Vagina (tissue), 2 donors: ENCODE measurements around the gene SCN4B. TPM values are rescaled to one million over a fixed set of nuclear protein-coding genes. Genes with fewer than 3 reads are reported as not detected.
A peak's percentile ranks its signal among the peaks of the same experiment; 100 is the strongest.

ENCODE experiments used
- DNase-seq, 2 donors: peaks; one replicate each; pipeline ENCODE4 v3.0.0-alpha.2; 2017; ENCODE audit errors: extremely low spot score in 2 of 2
- H3K27ac ChIP-seq: fragments of 200-600 bp; sonication (generic); one replicate; pipeline ENCODE4 v1.5.1; 2019
- H3K27me3 ChIP-seq: fragments of 200-600 bp; sonication (generic); one replicate; pipeline ENCODE4 v1.5.1; 2019
- H3K36me3 ChIP-seq, 2 donors: fragments of 200-600 bp; sonication (generic); one replicate each; pipeline ENCODE4 v1.5.1; 2017 to 2019
- H3K4me1 ChIP-seq: fragments of 200-600 bp; sonication (generic); one replicate; pipeline ENCODE4 v1.5.1; 2019
- H3K4me3 ChIP-seq, 2 donors: fragments of 200-600 bp; sonication (generic); 1 replicate in 1 of 2; 2 replicates in 1 of 2; pipeline ENCODE4 v1.5.1; 2016 to 2019
- H3K9me3 ChIP-seq: fragments of 200-600 bp; sonication (generic); one replicate; pipeline ENCODE4 v1.5.1; 2019
- CTCF ChIP-seq, 3 experiments: fragments of 450-650 bp in 2 of 3; fragments of 200-600 bp in 1 of 3; sonication (generic) in 1 of 3; IDR thresholded peaks; one replicate each; pipeline ENCODE4 v1.5.1; 2017 to 2019; ENCODE audit warnings: antibody characterized with exemption in 3 of 3, mild to moderate bottlenecking in 2 of 3, moderate library complexity in 2 of 3
- POLR2A ChIP-seq, 2 donors: fragments of 450-650 bp; IDR thresholded peaks; one replicate each; pipeline ENCODE4 v1.6.1; 2017; ENCODE audit warnings: antibody characterized with exemption in 2 of 2, mild to moderate bottlenecking in 2 of 2, moderate library complexity in 2 of 2
- POLR2AphosphoS5 ChIP-seq, 2 donors: sonication (generic); formaldehyde crosslinking; IDR thresholded peaks; one replicate each; pipeline ENCODE4 v1.9.0; 2017; ENCODE audit warnings: antibody characterized with exemption in 2 of 2, mild to moderate bottlenecking in 2 of 2, low read depth in 1 of 2; ENCODE audit not compliant: insufficient read depth in 1 of 2
- intact Hi-C: fragments of 100-400 bp; cut with DNase I; formaldehyde crosslinking; loops from one replicate; pipeline ENCODE4 v1.15.1; 2023
- total RNA-seq: library from RNA; depleted of rRNA; stranded (reverse); fragments of >200 nt; gene quantifications from one replicate; pipeline ENCODE4 v1.2.3, GENCODE V29; 2016

Gene SCN4B
- total RNA-seq, 1 donor from 2014 or later = 0.98 TPM

- DNase-seq = no peak
Measured at GRCh38 chr11:118143661-118144185, 8.9 kb downstream of the SCN4B start.

GRCh38 chr11:118142809-118143208 lies 9.8 kb downstream of the SCN4B start:
- Histone ChIP-seq H3K4me3 (no peak overlapping the region), H3K27me3 (no peaks in the 10 kb centered on the region), H3K27ac (no peak overlapping the region), H3K9me3 (no peaks in the 10 kb centered on the region), H3K4me1 (peaks cover 7% of the 10 kb centered on the region), H3K36me3 (no peaks in the 10 kb centered on the region)
- no peak for DNase-seq
- TF ChIP-seq POLR2A (IDR thresholded peaks at IDR 0.05) (no peak), POLR2AphosphoS5 (IDR thresholded peaks at IDR 0.05; ENCODE audit: insufficient read depth in 1 of 2, low read depth in 1 of 2) (no peak), CTCF (IDR thresholded peaks at IDR 0.05) (no peak)
- intact Hi-C loops = loop anchor here (10.0 kb wide), 1 partner anchor 212 kb away; the partner anchor contains the start of gene UBE4A

More at GRCh38 chr11:118143661-118144185, 8.9 kb downstream of the SCN4B start:
- no peaks in the 10 kb centered on the region for H3K9me3 ChIP-seq
- no peak overlapping the region for H3K27ac ChIP-seq
- TF ChIP-seq POLR2A (IDR thresholded peaks at IDR 0.05) (no peak), CTCF (IDR thresholded peaks at IDR 0.05) (no peak), POLR2AphosphoS5 (IDR thresholded peaks at IDR 0.05; ENCODE audit: insufficient read depth in 1 of 2, low read depth in 1 of 2) (no peak)
- peaks cover 7% of the 10 kb centered on the region for H3K4me1 ChIP-seq
- H3K36me3 ChIP-seq = no peaks in the 10 kb centered on the region
- intact Hi-C loops = loop anchor here (10.0 kb wide), 1 partner anchor 211 kb away; the partner anchor contains the start of gene UBE4A
- no peak overlapping the region for H3K4me3 ChIP-seq
- H3K27me3 ChIP-seq = no peaks in the 10 kb centered on the region

- no peak overlapping the region for H3K4me3 ChIP-seq
- intact Hi-C loops = loop anchor here (10.0 kb wide), 1 partner anchor 213 kb away; the partner anchor contains the start of gene UBE4A
- H3K27me3 ChIP-seq = no peaks in the 10 kb centered on the region
- H3K36me3 ChIP-seq = no peaks in the 10 kb centered on the region
- peaks cover 7% of the 10 kb centered on the region for H3K4me1 ChIP-seq
- H3K27ac ChIP-seq = no peak overlapping the region
- DNase-seq = no peak
- no peak for TF ChIP-seq POLR2A (IDR thresholded peaks at IDR 0.05)
- TF ChIP-seq POLR2AphosphoS5 (IDR thresholded peaks at IDR 0.05; ENCODE audit: insufficient read depth in 1 of 2, low read depth in 1 of 2) = peak in 1 of 2 donors; percentile 14
- no peaks in the 10 kb centered on the region for H3K9me3 ChIP-seq
Measured at GRCh38 chr11:118142081-118142480, 10.5 kb downstream of the SCN4B start.

GRCh38 chr11:118139578-118139977 lies 13.0 kb downstream of the SCN4B start:
- no peak for DNase-seq
- TF ChIP-seq POLR2AphosphoS5 (IDR thresholded peaks at IDR 0.05; ENCODE audit: insufficient read depth in 1 of 2, low read depth in 1 of 2) (no peak), CTCF (IDR thresholded peaks at IDR 0.05) (no peak), POLR2A (IDR thresholded peaks at IDR 0.05) (no peak)
- H3K27me3 ChIP-seq = no peaks in the 10 kb centered on the region
- no peaks in the 10 kb centered on the region for H3K9me3 ChIP-seq
- no peaks in the 10 kb centered on the region for H3K4me1 ChIP-seq
- no peak overlapping the region for H3K4me3 ChIP-seq
- H3K27ac ChIP-seq = no peak overlapping the region
- intact Hi-C loops = no loop called here
- no peaks in the 10 kb centered on the region for H3K36me3 ChIP-seq

- Histone ChIP-seq H3K9me3 (no peaks in the 10 kb centered on the region), H3K4me1 (no peaks in the 10 kb centered on the region), H3K27me3 (no peaks in the 10 kb centered on the region), H3K4me3 (no peak overlapping the region), H3K27ac (no peak overlapping the region), H3K36me3 (no peaks in the 10 kb centered on the region)
- intact Hi-C loops = no loop called here
- no peak for DNase-seq
- TF ChIP-seq CTCF (IDR thresholded peaks at IDR 0.05) = no peak
- TF ChIP-seq POLR2A (IDR thresholded peaks at IDR 0.05) = no peak
- TF ChIP-seq POLR2AphosphoS5 (IDR thresholded peaks at IDR 0.05; ENCODE audit: insufficient read depth in 1 of 2, low read depth in 1 of 2) = no peak
Measured at GRCh38 chr11:118138839-118139420, 13.7 kb downstream of the SCN4B start.
